ENCODE data around the gene IAH1. TPM values are rescaled to one million over a fixed set of nuclear protein-coding genes. Genes with fewer than 3 reads are reported as not detected.
A peak's percentile ranks its signal among the peaks of the same experiment; 100 is the strongest.
"Not testable (repeated sequence)": the region's sequence is repeated elsewhere in the genome, so short reads cannot be mapped to it uniquely, and the experiment has no call there.

Gene IAH1
- total RNA-seq, 1 experiment from 2014 or later = not detected

GRCh38 chr2:9490789-9491188 lies 16.4 kb downstream of the IAH1 start:
- Histone ChIP-seq H3K27ac (no peak overlapping the region), H3K36me3 (peaks cover 54% of the 10 kb centered on the region), H3K4me3 (no peak overlapping the region)

GRCh38 chr2:9492927-9493326 lies 18.6 kb downstream of the IAH1 start:
- H3K4me3 ChIP-seq = no peak overlapping the region
- no peak for DNase-seq
- no peak overlapping the region for H3K27ac ChIP-seq
- no peaks in the 10 kb centered on the region for H3K9me3 ChIP-seq (replicated peaks)
- peaks cover 46% of the 10 kb centered on the region for H3K36me3 ChIP-seq
- no peaks in the 10 kb centered on the region for H3K4me1 ChIP-seq
- no peaks in the 10 kb centered on the region for H3K27me3 ChIP-seq

More at GRCh38 chr2:9490789-9491188, 16.4 kb downstream of the IAH1 start:
- no peak for DNase-seq
- Histone ChIP-seq H3K9me3 (replicated peaks) (no peaks in the 10 kb centered on the region), H3K4me1 (no peaks in the 10 kb centered on the region), H3K27me3 (no peaks in the 10 kb centered on the region)

DNA sequence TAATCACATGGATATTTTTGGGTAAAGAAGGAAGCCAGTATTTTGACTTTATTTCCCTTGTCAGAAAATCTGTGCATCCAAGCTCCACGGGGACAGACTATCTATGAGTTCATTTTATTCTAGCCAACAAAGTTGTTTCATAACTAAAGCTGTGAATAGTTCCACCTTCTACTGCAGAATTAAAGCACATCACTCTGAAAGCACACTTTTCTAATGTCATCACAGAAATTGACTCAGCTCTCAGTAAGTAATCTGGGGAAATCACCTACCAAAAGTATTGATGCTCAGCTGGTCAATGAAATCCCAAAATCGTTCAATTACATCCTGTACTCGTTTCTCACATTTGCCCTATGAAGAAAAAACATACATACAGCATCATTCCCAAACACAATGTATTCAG lies 19.1 kb downstream of the IAH1 start:
- Histone ChIP-seq H3K36me3 (peaks cover 40% of the 10 kb centered on the region), H3K27me3 (no peaks in the 10 kb centered on the region), H3K4me1 (no peaks in the 10 kb centered on the region), H3K27ac (no peak overlapping the region), H3K9me3 (replicated peaks) (no peaks in the 10 kb centered on the region), H3K4me3 (no peak overlapping the region)
- DNase-seq = no peak

DNA sequence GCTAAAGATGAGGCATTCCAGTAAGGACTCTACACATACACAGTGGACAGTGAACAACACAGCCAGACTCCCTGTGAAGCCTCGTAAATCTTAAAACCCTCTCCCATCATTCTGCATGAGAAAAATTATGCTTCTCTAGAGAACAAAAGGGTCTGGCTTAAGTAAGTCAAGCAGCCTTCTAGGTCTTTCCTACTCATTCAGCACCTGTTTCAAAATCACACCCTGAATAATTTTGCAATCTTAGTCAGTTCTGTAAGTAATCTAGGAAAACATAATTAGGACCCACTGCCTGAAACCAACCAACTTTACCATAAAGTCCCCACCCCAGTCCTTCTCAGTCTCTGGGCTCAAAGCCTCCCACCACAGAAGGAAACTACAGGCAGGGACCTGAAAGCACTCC lies 19.7 kb downstream of the IAH1 start:
- Histone ChIP-seq H3K4me1 (no peaks in the 10 kb centered on the region), H3K4me3 (no peak overlapping the region), H3K27ac (no peak overlapping the region), H3K36me3 (peaks cover 38% of the 10 kb centered on the region), H3K27me3 (no peaks in the 10 kb centered on the region), H3K9me3 (replicated peaks) (no peaks in the 10 kb centered on the region)
- no peak for DNase-seq

- DNase-seq = no peak
- H3K4me1 ChIP-seq = no peaks in the 10 kb centered on the region
- no peaks in the 10 kb centered on the region for H3K9me3 ChIP-seq (replicated peaks)
- H3K27ac ChIP-seq = no peak overlapping the region
- no peak overlapping the region for H3K4me3 ChIP-seq
- H3K36me3 ChIP-seq = peaks cover 31% of the 10 kb centered on the region
- H3K27me3 ChIP-seq = no peaks in the 10 kb centered on the region
Measured at GRCh38 chr2:9497017-9497416, 22.7 kb downstream of the IAH1 start.

DNA sequence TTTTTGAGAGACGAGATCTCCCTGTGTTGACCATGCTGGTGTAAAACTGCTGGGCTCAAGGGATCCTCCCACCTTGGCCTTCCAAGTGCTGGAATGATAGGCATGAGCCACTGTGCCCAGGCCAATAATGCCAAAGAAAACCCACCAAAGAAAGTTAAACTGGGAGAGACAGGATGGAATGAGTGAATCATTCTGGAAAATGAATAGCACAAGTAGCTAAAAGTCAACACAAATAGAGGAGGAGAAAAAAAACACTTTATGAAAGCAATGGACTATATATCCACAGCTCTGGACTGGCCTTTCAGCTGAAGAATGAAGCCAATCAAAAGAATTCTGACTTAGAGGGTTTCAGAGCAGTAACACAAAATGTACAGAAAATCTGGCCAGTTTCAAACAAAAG lies 23.9 kb downstream of the IAH1 start:
- peaks cover 24% of the 10 kb centered on the region for H3K36me3 ChIP-seq
- DNase-seq = no peak
- no peaks in the 10 kb centered on the region for H3K27me3 ChIP-seq
- H3K9me3 ChIP-seq (replicated peaks) = no peaks in the 10 kb centered on the region
- no peaks in the 10 kb centered on the region for H3K4me1 ChIP-seq
- H3K27ac ChIP-seq = no peak overlapping the region
- no peak overlapping the region for H3K4me3 ChIP-seq

GRCh38 chr2:9508931-9509330 lies 34.6 kb downstream of the IAH1 start:
- Histone ChIP-seq H3K4me1 (no peaks in the 10 kb centered on the region), H3K9me3 (replicated peaks) (no peaks in the 10 kb centered on the region), H3K36me3 (peaks cover 16% of the 10 kb centered on the region), H3K4me3 (no peak overlapping the region), H3K27ac (no peak overlapping the region), H3K27me3 (no peaks in the 10 kb centered on the region)
- no peak for DNase-seq

DNA sequence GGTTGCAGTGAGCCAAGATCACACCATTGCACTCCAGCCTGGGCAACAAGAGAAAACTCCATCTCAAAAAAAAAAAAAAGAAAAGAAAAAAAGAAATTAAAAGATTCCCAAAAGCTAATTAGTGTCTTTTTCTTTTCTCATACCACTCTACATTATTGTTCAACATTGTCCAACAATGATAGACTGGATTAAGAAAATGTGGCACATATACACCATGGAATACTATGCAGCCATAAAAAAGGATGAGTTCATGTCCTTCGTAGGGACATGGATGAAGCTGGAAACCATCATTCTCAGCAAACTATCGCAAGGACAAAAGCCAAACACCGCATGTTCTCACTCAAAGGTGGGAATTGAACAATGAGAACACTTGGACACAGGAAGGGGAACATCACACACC lies 39.6 kb downstream of the IAH1 start:
- peaks cover 32% of the 10 kb centered on the region for H3K36me3 ChIP-seq
- H3K27ac ChIP-seq; H3K27me3 ChIP-seq; DNase-seq; H3K4me1 ChIP-seq; H3K9me3 ChIP-seq (replicated peaks); H3K4me3 ChIP-seq: not testable (repeated sequence)

- H3K36me3 ChIP-seq = peaks cover 36% of the 10 kb centered on the region
- H3K4me1 ChIP-seq = peaks cover 9% of the 10 kb centered on the region
- no peak overlapping the region for H3K27ac ChIP-seq
- H3K27me3 ChIP-seq = no peaks in the 10 kb centered on the region
- H3K9me3 ChIP-seq (replicated peaks) = no peaks in the 10 kb centered on the region
- no peak overlapping the region for H3K4me3 ChIP-seq
- no peak for DNase-seq
Measured at GRCh38 chr2:9517118-9517782, 42.9 kb downstream of the IAH1 start.

- DNase-seq = no peak
- no peak overlapping the region for H3K4me3 ChIP-seq
- H3K27ac ChIP-seq = no peak overlapping the region
- H3K36me3 ChIP-seq = peaks cover 33% of the 10 kb centered on the region
- H3K27me3 ChIP-seq = no peaks in the 10 kb centered on the region
- peaks cover 9% of the 10 kb centered on the region for H3K4me1 ChIP-seq
- H3K9me3 ChIP-seq (replicated peaks) = no peaks in the 10 kb centered on the region
Measured at GRCh38 chr2:9518163-9518562, 43.8 kb downstream of the IAH1 start.

- H3K27me3 ChIP-seq = no peaks in the 10 kb centered on the region
- peaks cover 9% of the 10 kb centered on the region for H3K4me1 ChIP-seq
- H3K4me3 ChIP-seq = no peak overlapping the region
- H3K36me3 ChIP-seq = peaks cover 28% of the 10 kb centered on the region
- peak overlapping the region; percentile 91 for H3K27ac ChIP-seq
- DNase-seq = no peak
- H3K9me3 ChIP-seq (replicated peaks) = no peaks in the 10 kb centered on the region
Measured at GRCh38 chr2:9518780-9519179, 44.4 kb downstream of the IAH1 start.

GRCh38 chr2:9519250-9519649 lies 44.9 kb downstream of the IAH1 start:
- Histone ChIP-seq H3K36me3 (peaks cover 26% of the 10 kb centered on the region), H3K4me3 (no peak overlapping the region), H3K27ac (peak overlapping the region; percentile 91), H3K4me1 (peaks cover 9% of the 10 kb centered on the region), H3K9me3 (replicated peaks) (no peaks in the 10 kb centered on the region), H3K27me3 (no peaks in the 10 kb centered on the region)
- peak; percentile 82 to 92 for DNase-seq

DNA sequence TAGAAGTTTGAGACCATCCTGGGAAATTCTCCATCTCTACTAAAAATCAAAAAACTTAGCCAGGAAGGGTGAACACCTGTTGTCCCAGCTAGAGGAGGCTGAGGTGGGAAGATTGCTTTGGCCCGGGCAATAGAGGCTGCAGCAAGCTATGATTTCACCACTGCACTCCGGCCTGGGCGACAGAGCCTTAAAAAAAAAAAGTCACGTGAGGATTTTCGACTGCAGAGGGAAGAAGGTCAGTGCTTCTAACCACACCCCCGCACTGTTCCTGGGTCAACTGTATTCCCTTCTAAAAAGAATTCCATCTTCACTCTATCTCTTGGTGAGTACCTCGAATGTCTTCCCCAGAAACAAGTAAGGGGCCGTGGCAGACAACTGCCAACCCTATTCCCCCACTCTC lies 49.9 kb downstream of the IAH1 start:
- Histone ChIP-seq H3K36me3 (peaks cover 29% of the 10 kb centered on the region), H3K27me3 (no peaks in the 10 kb centered on the region), H3K9me3 (replicated peaks) (no peaks in the 10 kb centered on the region), H3K4me1 (peaks cover 6% of the 10 kb centered on the region), H3K4me3 (no peak overlapping the region), H3K27ac (no peak overlapping the region)
- no peak for DNase-seq

DNA sequence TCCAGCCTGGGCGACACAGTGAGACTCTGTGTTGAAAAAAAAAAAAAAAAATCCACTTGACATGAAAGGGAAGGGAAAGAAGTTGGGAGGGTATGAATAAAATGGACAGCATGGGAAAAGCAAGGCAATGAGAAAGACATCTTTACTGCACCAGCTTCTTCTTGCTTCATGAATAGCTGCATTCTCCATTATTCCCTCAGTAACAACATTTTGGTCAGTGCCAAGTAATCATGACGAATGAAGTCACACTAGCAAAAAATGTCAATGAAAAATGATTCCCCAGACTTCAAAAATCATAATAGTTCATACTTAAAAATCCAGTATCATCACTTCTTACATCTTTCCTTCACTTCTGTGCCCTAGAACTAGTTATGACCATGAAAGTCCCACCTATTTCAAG lies 50.9 kb downstream of the IAH1 start:
- Histone ChIP-seq H3K36me3 (peaks cover 26% of the 10 kb centered on the region), H3K9me3 (replicated peaks) (no peaks in the 10 kb centered on the region), H3K27me3 (no peaks in the 10 kb centered on the region), H3K4me1 (no peaks in the 10 kb centered on the region), H3K4me3 (no peak overlapping the region), H3K27ac (no peak overlapping the region)
- DNase-seq = no peak

GRCh38 chr2:9527995-9528787 lies 53.8 kb downstream of the IAH1 start:
- peaks cover 25% of the 10 kb centered on the region for H3K36me3 ChIP-seq
- H3K27me3 ChIP-seq = no peaks in the 10 kb centered on the region
- no peaks in the 10 kb centered on the region; the same call in 1 of the 2 replicates for H3K4me1 ChIP-seq
- no peak overlapping the region for H3K4me3 ChIP-seq
- H3K27ac ChIP-seq = no peak overlapping the region
- no peaks in the 10 kb centered on the region for H3K9me3 ChIP-seq (replicated peaks)
- no peak for DNase-seq
